ENCODE results near the gene TRAK1. TPM values are rescaled to one million over a fixed set of nuclear protein-coding genes. Genes with fewer than 3 reads are reported as not detected.

TRAK1 gene
- total and polyA plus RNA-seq, 2 experiments from 2014 or later = 19.0 to 28.8 TPM

DNA sequence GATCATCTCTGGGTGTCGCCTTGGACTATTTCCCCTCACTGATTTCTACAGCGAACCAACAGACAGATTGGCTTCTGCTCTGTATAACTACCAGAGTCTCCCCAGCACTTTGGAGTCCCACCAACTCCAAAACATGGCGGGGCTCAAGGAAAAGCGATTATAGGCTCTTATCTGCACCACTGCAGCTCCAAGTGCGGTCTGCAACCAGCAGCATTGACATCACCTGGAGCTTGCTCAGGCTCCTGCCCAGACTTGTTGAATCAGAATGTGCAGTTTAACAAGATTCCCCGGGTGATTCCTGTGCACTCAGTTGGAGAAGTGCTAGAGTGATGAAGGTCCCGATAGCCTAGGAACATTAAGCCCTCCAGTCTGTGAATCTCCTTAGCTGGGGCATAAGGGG is 165.8 kb downstream of the TRAK1 start:
- WGBS (ENCODE audit: low lambda C conversion rate, missing lambda C conversion rate) = 69% methylated on average over 7 of the region's 7 CpGs
- H3K27ac ChIP-seq = no peak overlapping the region

DNA sequence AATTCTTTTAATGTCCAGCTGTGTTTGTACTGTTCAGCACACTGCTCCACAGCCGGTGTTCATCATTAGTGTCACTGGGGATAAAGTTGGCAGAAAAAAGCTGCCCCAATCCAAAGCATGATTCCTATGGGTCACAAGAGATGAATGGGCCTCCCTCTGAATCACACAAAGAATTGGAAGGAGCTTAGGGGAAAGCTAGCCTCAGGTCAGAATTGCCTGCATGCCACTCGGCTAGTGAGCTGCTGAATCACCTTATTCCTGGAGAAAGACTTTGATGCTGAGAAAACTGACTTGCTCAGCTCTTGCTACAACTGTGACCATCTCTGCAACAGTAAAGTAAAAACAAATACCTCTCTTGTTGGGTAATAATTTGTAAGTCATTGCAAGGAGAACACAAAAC is 171.4 kb downstream of the TRAK1 start:
- H4K20me1 ChIP-seq (ENCODE audit: insufficient read depth, poor library complexity, severe bottlenecking) = no peaks in the 10 kb centered on the region
- H3K9me3 ChIP-seq (ENCODE audit: low read depth) = no peaks in the 10 kb centered on the region
- no peaks in the 10 kb centered on the region for H3K79me2 ChIP-seq
- 55% methylated on average over 2 of the region's 2 CpGs for WGBS (ENCODE audit: low lambda C conversion rate, missing lambda C conversion rate)
- H3K27ac ChIP-seq = no peak overlapping the region
- H3K36me3 ChIP-seq (replicated peaks; ENCODE audit: insufficient read depth, low read depth) = no peaks in the 10 kb centered on the region
- no peak overlapping the region for H3K4me3 ChIP-seq
- DNase-seq (ENCODE audit: low spot score) = no peak
- H3K4me1 ChIP-seq (ENCODE audit: insufficient read depth) = no peaks in the 10 kb centered on the region
- H3K27me3 ChIP-seq = peaks cover 58% of the 10 kb centered on the region
- no peak overlapping the region for H3K4me2 ChIP-seq
- no peak overlapping the region for H2AFZ ChIP-seq
- no peaks in the 10 kb centered on the region for H3K9me2 ChIP-seq (replicated peaks; ENCODE audit: insufficient read depth)
- TF ChIP-seq, protein P1, sequence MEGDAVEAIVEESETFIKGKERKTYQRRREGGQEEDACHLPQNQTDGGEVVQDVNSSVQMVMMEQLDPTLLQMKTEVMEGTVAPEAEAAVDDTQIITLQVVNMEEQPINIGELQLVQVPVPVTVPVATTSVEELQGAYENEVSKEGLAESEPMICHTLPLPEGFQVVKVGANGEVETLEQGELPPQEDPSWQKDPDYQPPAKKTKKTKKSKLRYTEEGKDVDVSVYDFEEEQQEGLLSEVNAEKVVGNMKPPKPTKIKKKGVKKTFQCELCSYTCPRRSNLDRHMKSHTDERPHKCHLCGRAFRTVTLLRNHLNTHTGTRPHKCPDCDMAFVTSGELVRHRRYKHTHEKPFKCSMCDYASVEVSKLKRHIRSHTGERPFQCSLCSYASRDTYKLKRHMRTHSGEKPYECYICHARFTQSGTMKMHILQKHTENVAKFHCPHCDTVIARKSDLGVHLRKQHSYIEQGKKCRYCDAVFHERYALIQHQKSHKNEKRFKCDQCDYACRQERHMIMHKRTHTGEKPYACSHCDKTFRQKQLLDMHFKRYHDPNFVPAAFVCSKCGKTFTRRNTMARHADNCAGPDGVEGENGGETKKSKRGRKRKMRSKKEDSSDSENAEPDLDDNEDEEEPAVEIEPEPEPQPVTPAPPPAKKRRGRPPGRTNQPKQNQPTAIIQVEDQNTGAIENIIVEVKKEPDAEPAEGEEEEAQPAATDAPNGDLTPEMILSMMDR (IDR thresholded peaks at IDR 0.05; ENCODE audit: poor library complexity) = no peak
- TF ChIP-seq EZH2phosphoT487 (IDR thresholded peaks at IDR 0.05; ENCODE audit: low read depth, severe bottlenecking, unreplicated experiment) = no peak
- TF ChIP-seq EZH2 (IDR thresholded peaks at IDR 0.05; ENCODE audit: borderline replicate concordance) = no peak

More for the DNA sequence above, 165.8 kb downstream of the TRAK1 start:
- Histone ChIP-seq H3K36me3 (replicated peaks; ENCODE audit: insufficient read depth, low read depth) (no peaks in the 10 kb centered on the region), H3K4me2 (no peak overlapping the region), H3K79me2 (no peaks in the 10 kb centered on the region), H3K4me1 (ENCODE audit: insufficient read depth) (no peaks in the 10 kb centered on the region), H4K20me1 (ENCODE audit: insufficient read depth, poor library complexity, severe bottlenecking) (no peaks in the 10 kb centered on the region), H3K9me2 (replicated peaks; ENCODE audit: insufficient read depth) (no peaks in the 10 kb centered on the region), H3K4me3 (no peak overlapping the region), H3K27me3 (peaks cover 35% of the 10 kb centered on the region), H2AFZ (no peak overlapping the region), H3K9me3 (ENCODE audit: low read depth) (no peaks in the 10 kb centered on the region)
- no peak for DNase-seq (ENCODE audit: low spot score)
- TF ChIP-seq EZH2 (IDR thresholded peaks at IDR 0.05; ENCODE audit: borderline replicate concordance) = no peak
- TF ChIP-seq, protein P1 (IDR thresholded peaks at IDR 0.05; ENCODE audit: poor library complexity) = no peak
- TF ChIP-seq EZH2phosphoT487 (IDR thresholded peaks at IDR 0.05; ENCODE audit: low read depth, severe bottlenecking, unreplicated experiment) = no peak

DNA sequence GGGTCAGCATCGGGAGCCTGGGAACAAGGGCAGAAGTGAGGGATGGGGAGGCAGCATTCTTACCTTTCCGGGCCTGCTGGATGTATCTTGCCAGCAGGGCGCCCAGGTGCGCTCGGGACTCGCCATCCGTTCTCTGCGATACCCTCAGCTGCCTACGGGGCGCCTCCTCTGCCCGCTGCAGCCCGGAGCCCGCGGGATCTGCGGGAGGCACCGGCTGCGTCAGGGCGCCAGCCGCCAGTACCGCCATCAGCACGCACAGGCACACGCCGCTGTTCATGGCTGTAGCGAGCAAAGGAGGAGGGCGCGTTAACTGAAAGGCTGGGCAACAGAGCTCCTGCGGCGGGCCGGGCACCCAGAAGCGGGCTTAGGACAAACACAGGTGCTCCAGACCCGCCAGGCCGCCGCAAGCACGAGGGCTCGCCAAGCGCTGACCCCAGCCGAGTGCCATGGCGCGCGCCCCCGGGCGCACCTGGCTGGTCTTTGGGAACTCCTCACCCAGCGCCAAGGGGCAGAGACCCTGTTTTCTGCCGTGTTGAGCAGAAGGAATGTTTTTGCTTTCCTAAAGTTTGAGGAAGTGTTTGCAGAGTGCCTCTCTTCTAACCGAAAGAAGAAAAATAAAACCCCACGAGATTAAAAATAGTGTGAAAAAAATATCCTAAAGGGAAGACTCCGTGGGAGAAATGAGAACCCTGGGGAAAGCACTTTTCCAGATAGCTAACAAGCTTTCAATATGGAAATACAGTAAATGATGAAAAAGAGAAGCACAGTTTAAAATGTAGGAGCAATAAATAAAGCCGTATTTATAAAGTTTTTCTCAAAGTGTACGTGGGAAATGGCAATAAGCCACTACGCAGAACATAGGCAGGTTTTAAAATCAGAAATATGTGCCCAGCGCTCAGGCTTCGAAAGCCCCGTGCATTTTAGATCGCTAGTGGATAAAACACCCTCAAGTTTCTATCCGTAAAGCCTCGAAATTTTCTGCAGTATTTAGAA is 172.5 kb downstream of the TRAK1 start:
- TF ChIP-seq, protein P1 (IDR thresholded peaks at IDR 0.05; ENCODE audit: poor library complexity) = no peak
- TF ChIP-seq EZH2 (IDR thresholded peaks at IDR 0.05; ENCODE audit: borderline replicate concordance) = no peak
- TF ChIP-seq EZH2phosphoT487 (IDR thresholded peaks at IDR 0.05; ENCODE audit: low read depth, severe bottlenecking, unreplicated experiment) = no peak
- H3K27ac ChIP-seq = no peak overlapping the region
- DNase-seq (ENCODE audit: low spot score) = peak; percentile 10

More for the DNA sequence above, 172.5 kb downstream of the TRAK1 start:
- no peak overlapping the region for H2AFZ ChIP-seq
- H3K9me2 ChIP-seq (replicated peaks; ENCODE audit: insufficient read depth) = no peaks in the 10 kb centered on the region
- H3K4me3 ChIP-seq = no peak overlapping the region
- no peaks in the 10 kb centered on the region for H3K36me3 ChIP-seq (replicated peaks; ENCODE audit: insufficient read depth, low read depth)
- no peaks in the 10 kb centered on the region for H3K4me1 ChIP-seq (ENCODE audit: insufficient read depth)
- peaks cover 64% of the 10 kb centered on the region for H3K27me3 ChIP-seq
- no peaks in the 10 kb centered on the region for H4K20me1 ChIP-seq (ENCODE audit: insufficient read depth, poor library complexity, severe bottlenecking)
- H3K9me3 ChIP-seq (ENCODE audit: low read depth) = no peaks in the 10 kb centered on the region
- WGBS (ENCODE audit: low lambda C conversion rate, missing lambda C conversion rate) = 20% methylated on average over 54 of the region's 56 CpGs
- H3K4me2 ChIP-seq = peak overlapping the region; percentile 57
- no peaks in the 10 kb centered on the region for H3K79me2 ChIP-seq
